MM.1S (cell line): ENCODE measurements around the gene LPCAT1.

Experiments
- DNase-seq: peaks from one replicate; pipeline ENCODE4 v3.0.0-alpha.2; 2015
- H2AFZ ChIP-seq: fragments of 300-600 bp; sonication (generic); 2 replicates; pipeline ENCODE4 v1.6.0; 2016; ENCODE audit warnings: antibody characterized with exemption, low read length
- H3F3A ChIP-seq: fragments of 300-600 bp; sonication (generic); 2 replicates; pipeline ENCODE4 v1.6.1; 2016; ENCODE audit warnings: mild to moderate bottlenecking, antibody characterized with exemption, low read length, moderate library complexity, mixed read lengths; ENCODE audit not compliant: insufficient read depth
- H3K27ac ChIP-seq: fragments of 300-600 bp; sonication (generic); 2 replicates; pipeline ENCODE4 v1.5.1; 2016; ENCODE audit warnings: mild to moderate bottlenecking, low read length
- H3K27me3 ChIP-seq: fragments of 300-600 bp; sonication (generic); replicated peaks from 2 replicates; pipeline ENCODE4 v1.6.0; 2016; ENCODE audit warnings: low read length; ENCODE audit not compliant: insufficient read depth
- H3K36me3 ChIP-seq: fragments of 300-600 bp; sonication (generic); replicated peaks from 2 replicates; pipeline ENCODE4 v1.6.1; 2016; ENCODE audit warnings: mild to moderate bottlenecking, low read length, mixed read lengths; ENCODE audit not compliant: insufficient read depth
- H3K4me1 ChIP-seq: fragments of 300-600 bp; sonication (generic); 2 replicates; pipeline ENCODE4 v1.6.1; 2016; ENCODE audit warnings: low read length, mixed read lengths
- H3K4me2 ChIP-seq: fragments of 300-600 bp; sonication (generic); 2 replicates; pipeline ENCODE4 v1.6.0; 2016; ENCODE audit warnings: low read depth, low read length
- H3K4me3 ChIP-seq: fragments of 300-600 bp; sonication (generic); 2 replicates; pipeline ENCODE4 v1.5.1; 2016; ENCODE audit warnings: low read length, mixed read lengths
- H3K79me2 ChIP-seq: fragments of 300-600 bp; sonication (generic); 2 replicates; pipeline ENCODE4 v1.6.1; 2016; ENCODE audit warnings: mixed run types, low read length, mixed read lengths
- H3K9ac ChIP-seq: fragments of 300-600 bp; sonication (generic); 2 replicates; pipeline ENCODE4 v1.6.1; 2016; ENCODE audit warnings: low read length, mixed read lengths
- H3K9me2 ChIP-seq: fragments of 300-600 bp; sonication (generic); replicated peaks from 2 replicates; pipeline ENCODE4 v1.6.1; 2016; ENCODE audit warnings: mild to moderate bottlenecking, low read length, mixed read lengths; ENCODE audit not compliant: insufficient read depth
- H3K9me3 ChIP-seq: fragments of 300-600 bp; sonication (generic); replicated peaks from 2 replicates; pipeline ENCODE4 v1.6.1; 2016; ENCODE audit warnings: mild to moderate bottlenecking, low read length, mixed read lengths; ENCODE audit not compliant: insufficient read depth
- H4K20me1 ChIP-seq: fragments of 300-600 bp; sonication (generic); 2 replicates; pipeline ENCODE4 v1.6.1; 2016; ENCODE audit warnings: mild to moderate bottlenecking, low read length, moderate library complexity, mixed read lengths; ENCODE audit not compliant: insufficient read depth
- CTCF ChIP-seq: fragments of 300-600 bp; sonication (generic); IDR thresholded peaks from 2 replicates; pipeline ENCODE4 v1.5.1; 2016; ENCODE audit warnings: antibody characterized with exemption, low read length, mixed read lengths
- EZH2 ChIP-seq: fragments of 300-600 bp; sonication (generic); optimal IDR thresholded peaks from 2 replicates; pipeline ENCODE3; 2017; ENCODE audit warnings: low read depth, mild to moderate bottlenecking, antibody characterized with exemption, low read length, mixed read lengths
- EZH2phosphoT487 ChIP-seq: fragments of 300-600 bp; sonication (generic); IDR thresholded peaks from 2 replicates; pipeline ENCODE4 v1.6.1; 2018; ENCODE audit warnings: antibody characterized with exemption, low read length

LPCAT1 gene

GRCh38 chr5:1437226-1437829 is 86.4 kb downstream of the LPCAT1 start:
- Histone ChIP-seq H3K4me2 (no peak overlapping the region), H2AFZ (no peak overlapping the region), H3K79me2 (no peaks in the 10 kb centered on the region), H3K9me3 (no peaks in the 10 kb centered on the region), H3F3A (no peaks in the 10 kb centered on the region), H4K20me1 (no peaks in the 10 kb centered on the region), H3K9ac (no peak overlapping the region), H3K4me1 (no peaks in the 10 kb centered on the region), H3K27me3 (peaks cover 56% of the 10 kb centered on the region), H3K4me3 (no peak overlapping the region), H3K27ac (no peak overlapping the region), H3K9me2 (no peaks in the 10 kb centered on the region), H3K36me3 (no peaks in the 10 kb centered on the region)
- no peak for DNase-seq
- TF ChIP-seq CTCF: no peak
- no peak for TF ChIP-seq EZH2

- Histone ChIP-seq H3K79me2 (no peaks in the 10 kb centered on the region), H3K9ac (no peak overlapping the region), H3K4me2 (no peak overlapping the region), H3K27me3 (peaks cover 57% of the 10 kb centered on the region), H3K36me3 (no peaks in the 10 kb centered on the region), H3K9me3 (no peaks in the 10 kb centered on the region), H3K4me1 (no peaks in the 10 kb centered on the region), H3K4me3 (no peak overlapping the region), H3K9me2 (no peaks in the 10 kb centered on the region), H4K20me1 (no peaks in the 10 kb centered on the region), H2AFZ (no peak overlapping the region), H3K27ac (no peak overlapping the region), H3F3A (no peaks in the 10 kb centered on the region)
- DNase-seq: no peak
- TF ChIP-seq EZH2phosphoT487 (no peak), EZH2 (no peak), CTCF (no peak)
Observed at GRCh38 chr5:1436681-1437080, 87.1 kb downstream of the LPCAT1 start.

- no peak overlapping the region for H3K27ac ChIP-seq
- H3K79me2 ChIP-seq: no peaks in the 10 kb centered on the region
- H3K9me2 ChIP-seq: no peaks in the 10 kb centered on the region
- no peak overlapping the region for H3K4me2 ChIP-seq
- no peaks in the 10 kb centered on the region for H4K20me1 ChIP-seq
- H3K9ac ChIP-seq: no peak overlapping the region
- TF ChIP-seq CTCF (no peak), EZH2phosphoT487 (no peak), EZH2 (no peak)
- H3K4me3 ChIP-seq: no peak overlapping the region
- H3K36me3 ChIP-seq: no peaks in the 10 kb centered on the region
- H2AFZ ChIP-seq: no peak overlapping the region
- no peaks in the 10 kb centered on the region for H3F3A ChIP-seq
- H3K9me3 ChIP-seq: no peaks in the 10 kb centered on the region
- DNase-seq: no peak
- H3K4me1 ChIP-seq: no peaks in the 10 kb centered on the region
- peaks cover 57% of the 10 kb centered on the region for H3K27me3 ChIP-seq
Observed at GRCh38 chr5:1436036-1436435, 87.7 kb downstream of the LPCAT1 start.
